ENCODE data around the gene TAF7L. TPM values are rescaled to one million over a fixed set of nuclear protein-coding genes. Genes with fewer than 3 reads are reported as not detected.

Gene TAF7L
- total RNA-seq, 4 donors from 2014 or later = 0.24 to 0.63 TPM; not detected in 2

GRCh38 chrX:101265869-101266428 is 25.2 kb downstream of the TAF7L start:
- no peak for TF ChIP-seq CTCF (IDR thresholded peaks at IDR 0.05)
- ATAC-seq (ENCODE audit: low FRiP score) (no peak), DNase-seq (ENCODE audit: low spot score) (no peak)

GRCh38 chrX:101263766-101264165 is 27.4 kb downstream of the TAF7L start:
- TF ChIP-seq CTCF (IDR thresholded peaks at IDR 0.05) = no peak
- ATAC-seq (ENCODE audit: low FRiP score) (no peak), DNase-seq (ENCODE audit: low spot score) (no peak)

GRCh38 chrX:101262590-101262989 is 28.5 kb downstream of the TAF7L start:
- ATAC-seq (ENCODE audit: low FRiP score) (no peak), DNase-seq (ENCODE audit: low spot score) (no peak)
- TF ChIP-seq CTCF (IDR thresholded peaks at IDR 0.05) = no peak

- DNase-seq (ENCODE audit: low spot score) (no peak), ATAC-seq (ENCODE audit: low FRiP score) (no peak)
- no peak for TF ChIP-seq CTCF (IDR thresholded peaks at IDR 0.05)
These were observed 30.7 kb downstream of the TAF7L start for GRCh38 chrX:101260435-101260834.

- ATAC-seq (ENCODE audit: low FRiP score) (no peak), DNase-seq (ENCODE audit: low spot score) (no peak)
- TF ChIP-seq CTCF (IDR thresholded peaks at IDR 0.05) = no peak
These were observed 32.9 kb downstream of the TAF7L start for GRCh38 chrX:101258259-101258581.

- TF ChIP-seq CTCF (IDR thresholded peaks at IDR 0.05) = no peak
- ATAC-seq (ENCODE audit: low FRiP score) = no peak
- no peak for DNase-seq (ENCODE audit: low spot score)
These were observed 33.5 kb downstream of the TAF7L start for GRCh38 chrX:101257448-101258258.

- DNase-seq (ENCODE audit: low spot score) (no peak), ATAC-seq (ENCODE audit: low FRiP score) (no peak)
- TF ChIP-seq CTCF (IDR thresholded peaks at IDR 0.05) = no peak
These were observed 38.5 kb downstream of the TAF7L start for GRCh38 chrX:101252634-101253033.
